Skin of body (tissue), 2 donors: Measurements from ENCODE around the gene PDK4. TPM values are rescaled to one million over a fixed set of nuclear protein-coding genes. Genes with fewer than 3 reads are reported as not detected.

Source experiments
- DNase-seq: peaks from one replicate; lab custom pipeline; 2025; lab: John Stamatoyannopoulos, UW
- total RNA-seq: library from RNA; depleted of rRNA; stranded (reverse); fragments of >200 nt; gene quantifications from one replicate; pipeline ENCODE4 v1.2.3, GENCODE V29; 2014

The PDK4 gene
- 34.8 TPM for total RNA-seq

GRCh38 chr7:95596198-95597063 lies at the start of gene PDK4:
Gene PDK4 (minus strand): TSS chr7:95596516. CDS start chr7:95596293, 223 bp downstream.
- peak; percentile 76 for DNase-seq

GRCh38 chr7:95642173-95642572 lies 45.9 kb upstream of the PDK4 start:
- DNase-seq: no peak

DNA sequence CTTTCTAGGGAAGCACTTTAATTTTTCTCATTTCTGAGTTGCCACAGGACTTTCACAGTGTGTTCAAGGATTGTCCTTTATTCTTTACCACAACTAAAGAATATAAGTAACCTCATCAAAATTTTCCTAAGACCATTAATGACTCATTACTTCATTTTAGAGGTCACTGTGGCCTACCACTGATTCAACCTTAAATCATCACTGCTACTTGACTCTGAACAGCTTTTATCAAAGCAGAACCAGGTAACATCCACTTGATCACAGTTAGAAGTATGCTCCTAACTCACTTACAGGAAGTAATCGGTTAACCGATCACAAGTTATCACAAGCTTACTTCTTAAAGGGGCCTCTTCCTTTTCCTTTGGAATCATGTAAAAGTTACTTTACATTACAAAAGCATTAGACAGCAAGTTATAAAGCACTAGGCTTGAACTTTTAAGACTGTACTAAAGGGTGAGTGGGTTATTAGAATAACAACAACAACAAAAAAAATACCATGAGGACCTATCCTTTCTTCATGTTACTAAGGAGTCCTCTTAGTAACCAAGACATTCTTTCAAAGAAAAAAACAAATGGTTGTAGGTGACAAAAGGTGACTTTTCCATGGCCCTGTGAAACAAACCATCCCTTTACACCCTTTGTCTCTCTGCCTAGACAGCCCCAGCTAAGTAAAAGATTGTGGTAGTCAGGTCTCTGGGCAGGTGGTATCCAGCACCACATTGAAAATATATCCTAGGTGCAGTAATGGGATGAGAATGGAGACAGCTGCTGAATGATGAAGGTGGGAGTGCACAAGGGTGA lies 40.0 kb upstream of the PDK4 start:
- no peak for DNase-seq

DNA sequence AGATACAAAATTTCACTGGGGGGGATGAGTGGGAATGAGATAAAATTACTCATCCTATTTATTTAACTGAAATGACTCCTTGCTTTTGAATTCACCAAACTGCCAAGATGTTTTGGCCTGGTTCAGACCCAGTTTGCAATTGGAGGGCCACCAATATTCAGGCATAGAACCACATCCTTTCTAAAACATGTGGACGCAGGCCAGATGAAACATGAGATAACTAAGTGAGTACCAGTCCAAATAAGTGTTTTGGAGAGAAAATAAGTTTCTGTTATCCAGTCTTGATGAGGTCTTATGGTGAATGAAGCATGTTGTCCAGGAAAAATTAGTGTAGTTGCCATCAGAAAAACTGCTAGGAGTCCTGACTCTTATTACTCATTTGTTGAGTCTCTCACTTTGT lies 36.3 kb upstream of the PDK4 start:
- no peak for DNase-seq

DNA sequence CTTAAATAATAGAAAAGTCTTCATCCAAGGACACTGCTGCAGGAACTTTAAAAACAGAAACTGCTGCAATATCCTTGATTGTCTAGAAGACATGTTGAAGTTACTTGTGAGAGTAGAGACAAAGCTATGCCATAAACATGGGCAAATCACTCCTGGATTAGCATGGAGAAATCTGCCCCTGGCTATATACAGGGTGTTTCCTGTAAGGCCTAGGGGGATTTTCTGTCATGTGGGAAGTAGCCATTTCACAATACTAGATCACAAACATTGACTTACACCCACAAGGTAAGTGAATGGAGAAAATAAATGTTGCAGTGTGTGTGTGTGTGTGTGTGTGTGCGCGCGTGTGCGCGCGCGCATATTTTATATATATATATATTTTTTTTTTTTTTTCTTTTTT lies 35.2 kb upstream of the PDK4 start:
- no peak for DNase-seq

DNA sequence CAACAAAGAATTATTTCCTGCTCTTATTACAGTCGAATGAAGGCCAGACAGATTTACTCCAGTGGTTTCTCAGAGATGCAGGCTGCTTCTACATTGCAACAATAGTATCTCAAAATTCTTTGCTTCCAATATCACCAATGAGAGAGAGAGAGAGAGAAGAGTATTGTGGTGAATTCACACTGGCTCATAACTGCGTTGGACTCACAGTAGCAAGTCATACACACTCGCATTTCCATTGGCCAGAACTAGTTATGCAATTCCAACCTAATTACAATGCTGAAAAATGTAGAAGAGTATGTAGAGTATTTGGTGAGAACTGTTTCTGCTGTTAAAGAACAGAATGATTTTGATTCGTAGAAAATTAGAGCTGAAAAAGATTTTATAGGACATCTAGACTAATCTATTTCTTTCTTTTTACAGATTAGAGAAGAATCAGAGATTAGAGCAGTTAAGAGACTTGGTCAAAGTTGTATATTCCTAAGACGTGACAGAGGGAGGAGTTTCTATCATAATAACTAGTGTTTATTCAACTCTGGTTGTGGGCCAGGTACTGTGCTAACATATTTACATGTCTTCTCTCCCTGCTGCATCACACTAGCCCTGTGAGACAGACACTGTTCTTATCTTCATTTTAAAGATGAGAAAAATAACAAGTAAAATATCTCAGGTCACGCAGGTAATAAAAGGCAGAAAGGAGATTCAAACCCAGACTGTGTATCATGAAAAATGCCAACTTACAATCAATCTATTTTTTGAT lies 34.6 kb upstream of the PDK4 start:
- DNase-seq: no peak

- DNase-seq: no peak
Observed at GRCh38 chr7:95628831-95629439, 32.6 kb upstream of the PDK4 start.

- DNase-seq: no peak
Observed at GRCh38 chr7:95623788-95624187, 27.5 kb upstream of the PDK4 start.

DNA sequence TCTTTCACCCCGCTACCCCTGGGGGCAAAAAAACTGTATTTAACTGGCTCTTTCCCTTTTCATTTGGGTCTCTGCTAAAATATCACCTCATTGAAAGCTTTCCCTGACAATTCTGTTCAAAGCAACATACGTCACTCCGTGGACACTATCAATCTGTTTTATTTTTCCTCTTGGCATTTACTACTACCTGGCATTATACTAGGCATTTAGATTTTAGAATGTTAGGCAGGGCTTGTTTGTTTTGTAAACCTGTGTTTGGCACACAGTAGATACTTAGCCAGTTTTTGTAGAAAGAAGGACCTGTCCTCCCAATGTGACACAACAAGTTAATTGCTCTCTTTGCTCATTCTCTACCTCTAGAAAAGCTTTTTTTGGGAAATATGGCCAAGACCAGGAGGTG lies 26.5 kb upstream of the PDK4 start:
- DNase-seq: no peak

DNA sequence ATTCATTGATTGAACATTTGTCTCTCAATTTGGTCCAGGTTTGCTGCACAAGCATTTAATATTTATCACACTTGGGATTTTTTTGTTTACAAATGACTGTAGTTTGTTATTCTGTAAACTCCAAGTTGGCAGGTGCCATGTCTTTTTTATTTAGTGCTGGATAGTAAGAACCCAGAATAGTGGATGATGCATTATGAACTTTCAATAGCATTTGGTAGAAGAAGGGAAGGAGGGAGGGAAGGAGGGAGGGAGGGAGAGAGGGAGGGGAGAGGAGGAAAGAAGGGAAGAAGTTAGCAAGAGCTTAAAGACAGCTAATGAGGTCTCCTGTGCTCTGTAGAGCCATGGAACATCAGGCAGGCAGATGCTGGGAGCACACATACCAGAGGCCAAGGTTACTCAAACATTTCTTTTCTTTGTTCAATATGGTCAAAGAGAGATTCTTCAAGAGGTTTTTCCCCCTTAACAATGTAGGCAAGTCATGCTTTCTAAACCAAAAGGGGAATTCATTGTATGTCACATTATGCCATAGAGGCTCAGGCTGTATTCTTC lies 25.8 kb upstream of the PDK4 start:
- DNase-seq: no peak

- no peak for DNase-seq
Observed at GRCh38 chr7:95621404-95621803, 25.1 kb upstream of the PDK4 start.

DNA sequence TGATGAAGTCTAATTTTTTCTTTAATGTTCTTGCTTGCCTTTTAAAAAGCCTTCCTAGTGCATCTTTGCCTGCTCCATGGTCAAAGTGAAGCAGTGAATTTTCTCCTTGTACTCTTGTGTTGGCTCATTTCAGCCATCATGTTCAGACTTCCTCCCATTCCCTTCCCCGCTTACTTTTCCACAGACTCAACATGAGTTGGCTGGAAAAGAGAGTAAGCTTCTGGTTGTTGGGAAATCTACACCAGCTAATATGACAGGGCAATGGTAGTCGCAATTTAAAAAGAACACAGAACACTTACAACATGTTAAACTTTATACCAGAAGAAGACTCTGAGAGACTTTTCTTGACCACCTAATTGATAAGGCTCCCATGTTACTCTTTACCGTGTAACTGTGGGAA lies 24.3 kb upstream of the PDK4 start:
- DNase-seq: no peak

DNA sequence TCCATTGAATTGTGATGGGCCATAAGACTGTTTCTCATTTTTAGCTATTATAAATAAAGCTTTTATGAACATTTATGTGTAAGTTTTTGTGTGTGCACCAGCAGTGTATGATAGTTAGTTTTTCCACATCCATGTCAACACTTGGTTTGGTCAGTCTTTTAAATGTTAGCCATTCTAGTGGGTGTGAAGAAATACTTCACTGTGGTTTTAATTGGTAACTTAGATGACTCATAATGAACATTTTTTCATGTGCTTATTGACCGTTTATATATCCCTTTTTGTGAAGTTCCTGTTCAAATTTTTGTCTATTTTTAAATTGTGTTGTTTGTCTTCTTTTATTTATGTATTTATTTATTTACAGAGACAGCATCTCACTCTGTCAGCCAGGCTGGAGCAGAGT lies 23.6 kb upstream of the PDK4 start:
- DNase-seq: no peak

- no peak for DNase-seq
Observed at GRCh38 chr7:95619517-95619916, 23.2 kb upstream of the PDK4 start.

DNA sequence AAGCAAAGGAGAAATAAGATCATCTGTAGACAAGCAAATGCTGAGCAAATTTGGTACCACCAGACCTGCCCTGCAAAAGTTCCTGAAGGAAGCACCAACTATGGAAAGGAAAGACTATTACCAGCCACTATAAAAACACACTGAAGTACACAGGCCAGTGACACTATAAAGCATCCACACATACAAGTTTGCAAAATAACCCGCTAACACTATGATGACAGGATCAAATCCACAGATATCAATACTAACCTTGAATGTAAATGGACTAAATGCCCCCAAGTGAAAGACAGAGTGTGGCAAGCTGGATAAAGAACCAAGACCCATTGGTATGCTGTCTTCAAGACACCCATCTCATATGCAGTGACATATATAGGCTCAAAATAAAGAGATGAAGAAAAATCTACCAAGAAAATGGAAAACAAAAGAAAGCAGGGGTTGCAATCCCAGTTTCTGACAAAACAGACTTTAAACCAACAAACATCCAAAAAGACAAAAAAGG lies 18.2 kb upstream of the PDK4 start:
- DNase-seq: no peak

DNA sequence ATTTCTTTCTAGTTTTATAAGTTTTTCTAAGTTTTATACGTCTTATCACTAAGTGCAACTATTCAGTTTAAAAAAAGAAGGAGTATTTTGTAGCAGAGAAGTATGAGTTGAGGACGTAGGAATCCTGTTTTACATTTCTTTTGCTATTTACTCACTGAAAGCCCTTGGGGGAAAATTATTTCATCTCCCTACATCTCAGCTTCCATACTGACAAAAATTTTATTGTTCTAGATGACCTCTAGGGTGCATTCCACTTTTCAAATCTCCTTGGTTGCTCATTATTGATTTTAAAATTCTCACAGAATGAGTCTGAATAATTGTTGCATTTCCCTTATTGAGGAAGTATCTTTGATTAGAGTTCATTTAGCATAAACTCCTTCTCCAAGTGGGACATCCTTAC lies 14.9 kb upstream of the PDK4 start:
- no peak for DNase-seq

- DNase-seq: peak; percentile 81
Observed at GRCh38 chr7:95609277-95609971, 13.1 kb upstream of the PDK4 start.

- peak; percentile 98 for DNase-seq
Observed at GRCh38 chr7:95608359-95609173, 12.2 kb upstream of the PDK4 start.

- peak; percentile 33 for DNase-seq
Observed at GRCh38 chr7:95607561-95607960, 11.2 kb upstream of the PDK4 start.
